Bronchial epithelial cell (primary cell): Measurements from ENCODE around the gene NEDD1. TPM values are rescaled to one million over a fixed set of nuclear protein-coding genes. Genes with fewer than 3 reads are reported as not detected.

Experiments
- DNase-seq: peaks from one replicate; pipeline ENCODE4 v3.0.0-alpha.2; 2010; ENCODE audit warnings: low read depth
- FAIRE-seq: peaks from 2 replicates; lab custom pipeline; 2011; peaks lifted over from hg19 to GRCh38; lab: Jason Lieb, UNC
- H3K27me3 ChIP-seq: 2 replicates; pipeline ENCODE4 v1.5.1; 2011; ENCODE audit warnings: low read length; ENCODE audit not compliant: control insufficient read depth, insufficient read depth
- H3K36me3 ChIP-seq: 2 replicates; pipeline ENCODE4 v1.5.1; 2011; ENCODE audit warnings: low read length; ENCODE audit not compliant: control insufficient read depth, insufficient read depth
- H3K4me3 ChIP-seq: 2 replicates; pipeline ENCODE4 v1.5.1; 2011; ENCODE audit warnings: mild to moderate bottlenecking, low read depth, low read length, control low read depth
- CTCF ChIP-seq: IDR thresholded peaks from 2 replicates; pipeline ENCODE4 v1.5.1; 2011; ENCODE audit warnings: mild to moderate bottlenecking, moderate library complexity, low read length, control low read depth, inconsistent platforms; ENCODE audit not compliant: insufficient read depth, severe bottlenecking
- total RNA-seq: library from RNA; depleted of rRNA; stranded (reverse); fragments of >200 nt; gene quantifications from 2 replicates; pipeline ENCODE4 v1.2.1, GENCODE V29; 2014

Gene NEDD1
- total RNA-seq, 1 donor from 2014 or later = 35.3 TPM

GRCh38 chr12:96995861-96996260 is 88.8 kb downstream of the NEDD1 start:
- H3K27me3 ChIP-seq = peaks cover 3% of the 10 kb centered on the region
- FAIRE-seq (no peak), DNase-seq (no peak)
- no peaks in the 10 kb centered on the region for H3K36me3 ChIP-seq
- no peak overlapping the region for H3K4me3 ChIP-seq
- TF ChIP-seq CTCF = no peak

- FAIRE-seq = no peak
- no peak overlapping the region for H3K4me3 ChIP-seq
- TF ChIP-seq CTCF = no peak
- peaks cover 3% of the 10 kb centered on the region for H3K27me3 ChIP-seq
- H3K36me3 ChIP-seq = no peaks in the 10 kb centered on the region
- DNase-seq = no peak
Measured at GRCh38 chr12:96997797-96998484, 90.9 kb downstream of the NEDD1 start.

GRCh38 chr12:97003276-97003675 is 96.2 kb downstream of the NEDD1 start:
- DNase-seq = no peak
- no peak for TF ChIP-seq CTCF
- Histone ChIP-seq H3K4me3 (no peak overlapping the region), H3K27me3 (no peaks in the 10 kb centered on the region), H3K36me3 (no peaks in the 10 kb centered on the region)
- peak; percentile 66 for FAIRE-seq
